ENCODE results near the gene MOB1B.

- TF ChIP-seq CTCF (IDR thresholded peaks at IDR 0.05) (no peak), POLR2A (IDR thresholded peaks at IDR 0.05) (no peak)
Measured at GRCh38 chr4:70925418-70925817, 23.2 kb downstream of the MOB1B start.

Measured in esophagus squamous epithelium (tissue), 4 donors.